IMR-90 (cell line): ENCODE measurements around the gene RASSF7. TPM values are rescaled to one million over a fixed set of nuclear protein-coding genes. Genes with fewer than 3 reads are reported as not detected.

Experiments used
- ATAC-seq: fragments of 200-7000 bp; cut with Tn5 transposase; 2 replicates; pipeline ENCODE4 v1.9.1; 2020; ENCODE audit warnings: low read depth, mild to moderate bottlenecking, moderate library complexity
- BruUV-seq: library from RNA; stranded (reverse); fragments of 400-500 nt; replicated peaks from 2 replicates; lab custom pipeline; 2021; lab: Mats Ljungman, UMichigan
- CTCF ChIA-PET: fragments of 300-600 bp; formaldehyde crosslinking; extraction: SDS; loops from one replicate; lab custom pipeline; 2021; ENCODE audit warnings: antibody characterized with exemption; lab: Yijun Ruan, JAX
- POLR2A ChIA-PET: fragments of 300-600 bp; sonication (Branson Sonifier 250); formaldehyde crosslinking; loops from one replicate; lab custom pipeline; 2022; ENCODE audit warnings: antibody characterized with exemption; ENCODE audit not compliant: unreplicated experiment; lab: Charles Lee
- DNase-seq: peaks from one replicate; pipeline ENCODE4 v3.0.0; 2013
- H2AFZ ChIP-seq: replicated peaks from 2 replicates; pipeline ENCODE3; 2013; ENCODE audit warnings: low read length, mild to moderate bottlenecking; ENCODE audit not compliant: poor library complexity
- H2AK5ac ChIP-seq: 2 replicates; pipeline ENCODE4 v1.6.1; 2013; ENCODE audit warnings: low read depth, low read length, inconsistent platforms
- H2AK9ac ChIP-seq: replicated peaks from 2 replicates; pipeline ENCODE3; 2013; ENCODE audit warnings: mild to moderate bottlenecking, low read depth, low read length, moderate library complexity; ENCODE audit not compliant: poor library complexity
- H2BK120ac ChIP-seq: 2 replicates; pipeline ENCODE4 v1.6.1; 2013; ENCODE audit warnings: low read depth, low read length, inconsistent platforms
- H2BK15ac ChIP-seq: 3 replicates; pipeline ENCODE4 v1.6.1; 2013; ENCODE audit warnings: low read depth, low read length, inconsistent platforms
- H2BK20ac ChIP-seq: 2 replicates; pipeline ENCODE4 v1.6.1; 2013; ENCODE audit warnings: low read depth, mild to moderate bottlenecking, inconsistent platforms, low read length, moderate library complexity
- H2BK5ac ChIP-seq: 2 replicates; pipeline ENCODE4 v1.6.1; 2013; ENCODE audit warnings: mild to moderate bottlenecking, low read depth, low read length, inconsistent platforms; ENCODE audit not compliant: poor library complexity, severe bottlenecking
- H3K14ac ChIP-seq: replicated peaks from 2 replicates; pipeline ENCODE4 v1.6.1; 2013; ENCODE audit warnings: low read depth, low read length, inconsistent platforms
- H3K18ac ChIP-seq: 2 replicates; pipeline ENCODE4 v1.6.1; 2013; ENCODE audit warnings: low read depth, low read length, control low read depth
- H3K23ac ChIP-seq: 2 replicates; pipeline ENCODE4 v1.6.1; 2013; ENCODE audit warnings: low read depth, low read length, inconsistent platforms
- H3K27ac ChIP-seq: 2 replicates; pipeline ENCODE4 v1.5.1; 2013; ENCODE audit warnings: mild to moderate bottlenecking, control low read depth, low read length; ENCODE audit not compliant: insufficient read depth
- H3K27me3 ChIP-seq: 2 replicates; pipeline ENCODE4 v1.6.1; 2013; ENCODE audit warnings: low read length; ENCODE audit not compliant: control insufficient read depth, insufficient read depth
- H3K36me3 ChIP-seq: 2 replicates; pipeline ENCODE4 v1.6.1; 2013; ENCODE audit warnings: low read length, mixed read lengths; ENCODE audit not compliant: control insufficient read depth, insufficient read depth
- H3K4ac ChIP-seq: 2 replicates; pipeline ENCODE4 v1.6.1; 2013; ENCODE audit warnings: low read depth, low read length, inconsistent platforms
- H3K4me1 ChIP-seq: 2 replicates; pipeline ENCODE4 v1.6.1; 2013; ENCODE audit warnings: low read length, mixed read lengths; ENCODE audit not compliant: control insufficient read depth, insufficient read depth
- H3K4me2 ChIP-seq: 2 replicates; pipeline ENCODE4 v1.6.1; 2013; ENCODE audit warnings: low read depth, mild to moderate bottlenecking, control low read depth, low read length, moderate library complexity
- H3K4me3 ChIP-seq: 2 replicates; pipeline ENCODE4 v1.5.1; 2013; ENCODE audit warnings: low read depth, mild to moderate bottlenecking, control low read depth, low read length, moderate library complexity; ENCODE audit not compliant: insufficient read depth
- H3K56ac ChIP-seq: 2 replicates; pipeline ENCODE4 v1.6.1; 2013; ENCODE audit warnings: low read length, inconsistent platforms; ENCODE audit not compliant: insufficient read depth; ENCODE audit errors: extremely low read depth
- H3K79me1 ChIP-seq, 2 experiments: 2 replicates each; pipeline ENCODE4 v1.6.1; 2013; ENCODE audit warnings: low read length in 2 of 2, inconsistent platforms in 1 of 2, low read depth in 1 of 2
- H3K9ac ChIP-seq: 2 replicates; pipeline ENCODE4 v1.6.1; 2013; ENCODE audit warnings: low read depth, low read length, control low read depth
- H3K9me1 ChIP-seq: 2 replicates; pipeline ENCODE4 v1.6.1; 2013; ENCODE audit warnings: low read length, inconsistent platforms; ENCODE audit not compliant: insufficient read depth
- H3K9me3 ChIP-seq: 2 replicates; pipeline ENCODE4 v1.6.1; 2013; ENCODE audit warnings: low read length; ENCODE audit not compliant: control insufficient read depth, insufficient read depth
- H4K20me1 ChIP-seq: 2 replicates; pipeline ENCODE4 v1.6.1; 2013; ENCODE audit warnings: low read length, inconsistent platforms; ENCODE audit not compliant: insufficient read depth
- H4K5ac ChIP-seq: 2 replicates; pipeline ENCODE4 v1.6.1; 2013; ENCODE audit warnings: mild to moderate bottlenecking, low read depth, low read length, control low read depth
- H4K8ac ChIP-seq, 2 experiments: 2 replicates each; pipeline ENCODE4 v1.6.1; 2013; ENCODE audit warnings: low read depth in 2 of 2, low read length in 2 of 2, control low read depth in 1 of 2, inconsistent platforms in 1 of 2
- H4K91ac ChIP-seq: 2 replicates; pipeline ENCODE4 v1.6.1; 2013; ENCODE audit warnings: low read depth, low read length, inconsistent platforms; ENCODE audit not compliant: insufficient read depth
- CEBPB ChIP-seq: IDR thresholded peaks from 2 replicates; pipeline ENCODE4 v1.6.1; 2012; ENCODE audit warnings: low read depth, low read length, improper control_type of control experiment
- FOS ChIP-seq: fragments of 150-350 bp; IDR thresholded peaks from 2 replicates; pipeline ENCODE4 v1.6.1; 2016; ENCODE audit warnings: low read depth, low read length
- RAD21 ChIP-seq: IDR thresholded peaks from 2 replicates; pipeline ENCODE4 v1.6.1; 2012; ENCODE audit warnings: low read length, improper control_type of control experiment
- RCOR1 ChIP-seq: IDR thresholded peaks from 2 replicates; pipeline ENCODE4 v1.6.1; 2012; ENCODE audit warnings: mild to moderate bottlenecking, low read length, improper control_type of control experiment; ENCODE audit not compliant: insufficient replicate concordance
- WGBS, 2 experiments: methylation state at CpG; one replicate each; pipeline versions ENCODE4 v1.1.5 to v1.1.7; 2013; ENCODE audit warnings: missing lambda C conversion rate in 2 of 2; ENCODE audit not compliant: insufficient read length in 1 of 2; ENCODE audit errors: extremely low coverage in 2 of 2; 5-methylcytosine and 5-hydroxymethylcytosine counted together
- dilution Hi-C: fragments of 300-500 bp; cut with HindIII; formaldehyde crosslinking; loops from one replicate; pipeline ENCODE4 v1.14.3; 2018; ENCODE audit warnings: low sequenced_read_pairs; ENCODE audit not compliant: unreplicated experiment
- in situ Hi-C: fragments of 300-500 bp; cut with MboI; formaldehyde crosslinking; loops from 3 replicates; pipeline ENCODE4 v1.14.3; 2019; ENCODE audit warnings: low sequenced_read_pairs, inconsistent platforms, mixed read lengths
- intact Hi-C: fragments of 100-400 bp; cut with micrococcal nuclease; formaldehyde crosslinking; loops from 2 replicates; pipeline ENCODE4 v1.10.0; 2022
- polyA plus RNA-seq, 3 experiments: library from polyadenylated mRNA; depleted of rRNA; stranded (reverse); fragments of >200 nt; gene quantifications; 2 replicates each; pipeline ENCODE4 v1.2.3, GENCODE V29; 2012; ENCODE audit warnings: low replicate concordance in 1 of 3
- total RNA-seq: library from RNA; depleted of rRNA; stranded (reverse); fragments of >200 nt; gene quantifications from 2 replicates; pipeline ENCODE4 v1.2.3, GENCODE V29; 2012

RASSF7 gene
- total and polyA plus RNA-seq, 2 of the 4 experiments (the other 2 are of a cell fraction) = 6.8 to 18.5 TPM

- Histone ChIP-seq H3K79me1 (peaks cover 2 to 43% of the 10 kb centered on the region in 2 experiments; a peak in 3 of 4 replicates), H4K91ac (no peak overlapping the region), H2AFZ (no peak overlapping the region), H3K18ac (no peak overlapping the region), H2BK5ac (no peak overlapping the region), H3K9ac (no peak overlapping the region), H2AK9ac (peak overlapping the region; percentile 82), H3K4me1 (peaks cover 16% of the 10 kb centered on the region), H3K4ac (no peak overlapping the region), H3K14ac (no peak overlapping the region), H3K27ac (no peak overlapping the region), H3K9me3 (no peaks in the 10 kb centered on the region), H4K5ac (no peak overlapping the region), H3K9me1 (peaks cover 18% of the 10 kb centered on the region), H3K36me3 (peaks cover 12% of the 10 kb centered on the region), H3K23ac (peak overlapping the region; percentile 67), H3K27me3 (no peaks in the 10 kb centered on the region; the same call in 1 of the 2 replicates), H4K20me1 (peaks cover 62% of the 10 kb centered on the region), H3K4me3 (no peak overlapping the region), H4K8ac (no peak overlapping the region), H2BK20ac (no peak overlapping the region), H2AK5ac (no peak overlapping the region; the same call in 1 of the 2 replicates), H2BK120ac (no peak overlapping the region), H3K56ac (no peak overlapping the region), H2BK15ac (no peak overlapping the region), H3K4me2 (peak overlapping the region; percentile 95)
- in situ Hi-C loops (no loop called here), intact Hi-C loops (no loop called here), dilution Hi-C loops (no loop called here)
- BruUV-seq = no TSS peak
- CTCF ChIA-PET = no interaction called here
- DNase-seq (no peak), ATAC-seq (no peak)
- POLR2A ChIA-PET = no interaction called here
- no peak for TF ChIP-seq CEBPB
- TF ChIP-seq RCOR1 = no peak
- TF ChIP-seq RAD21 = no peak
- no peak for TF ChIP-seq FOS
- WGBS, 2 experiments = 82% methylated on average over 11 of the region's 21 CpGs; no CpG with 5 or more reads in 1 of the 2 experiments
Measured at GRCh38 chr11:578276-579035, 17.7 kb downstream of the RASSF7 start.
